Testis (tissue), 2 donors: Measurements from ENCODE around the gene ANKRD31.
"Not testable (repeated sequence)": the region's sequence is repeated elsewhere in the genome, so short reads cannot be mapped to it uniquely, and the experiment has no call there.

ENCODE experiments used
- CTCF ChIP-seq, 3 experiments: fragments of 450-650 bp in 2 of 3; fragments of 200-600 bp in 1 of 3; sonication (generic) in 1 of 3; IDR thresholded peaks; one replicate each; pipeline ENCODE4 v1.5.1; 2016 to 2019; ENCODE audit warnings: antibody characterized with exemption in 3 of 3, mild to moderate bottlenecking in 2 of 3, moderate library complexity in 1 of 3
- POLR2A ChIP-seq: fragments of 450-650 bp; IDR thresholded peaks from one replicate; pipeline ENCODE4 v1.6.1; 2017; ENCODE audit warnings: antibody characterized with exemption, mild to moderate bottlenecking, moderate library complexity

- not testable (repeated sequence) for TF ChIP-seq POLR2A; CTCF (IDR thresholded peaks at IDR 0.05)
These were observed 60.7 kb downstream of the ANKRD31 start for GRCh38 chr5:75176009-75176408.
